AG04449 (cell line): ENCODE results near the gene SRP14.

ENCODE experiments used
- CTCF ChIA-PET: fragments of 350-600 bp; formaldehyde crosslinking; extraction: SDS; loops from one replicate; lab custom pipeline; 2021; ENCODE audit warnings: antibody characterized with exemption; lab: Yijun Ruan, JAX
- POLR2A ChIA-PET: fragments of 400-600, 350-600 bp; formaldehyde crosslinking; extraction: SDS; loops from one replicate; lab custom pipeline; 2020; ENCODE audit warnings: antibody characterized with exemption, inconsistent platforms; lab: Yijun Ruan, JAX
- DNase-seq: peaks from one replicate; pipeline ENCODE4 v3.0.0-alpha.2; 2010; ENCODE audit warnings: low read depth, low spot score
- H3K4me3 ChIP-seq: 2 replicates; pipeline ENCODE4 v1.5.1; 2011; ENCODE audit warnings: low read depth, mild to moderate bottlenecking, control low read depth, low read length
- CTCF ChIP-seq: IDR thresholded peaks from one replicate; pipeline ENCODE4 v1.5.1; 2011; ENCODE audit warnings: mild to moderate bottlenecking, moderate library complexity, low read length, control low read depth, inconsistent platforms; ENCODE audit not compliant: insufficient read depth; ENCODE audit errors: missing control alignments

Gene SRP14

DNA sequence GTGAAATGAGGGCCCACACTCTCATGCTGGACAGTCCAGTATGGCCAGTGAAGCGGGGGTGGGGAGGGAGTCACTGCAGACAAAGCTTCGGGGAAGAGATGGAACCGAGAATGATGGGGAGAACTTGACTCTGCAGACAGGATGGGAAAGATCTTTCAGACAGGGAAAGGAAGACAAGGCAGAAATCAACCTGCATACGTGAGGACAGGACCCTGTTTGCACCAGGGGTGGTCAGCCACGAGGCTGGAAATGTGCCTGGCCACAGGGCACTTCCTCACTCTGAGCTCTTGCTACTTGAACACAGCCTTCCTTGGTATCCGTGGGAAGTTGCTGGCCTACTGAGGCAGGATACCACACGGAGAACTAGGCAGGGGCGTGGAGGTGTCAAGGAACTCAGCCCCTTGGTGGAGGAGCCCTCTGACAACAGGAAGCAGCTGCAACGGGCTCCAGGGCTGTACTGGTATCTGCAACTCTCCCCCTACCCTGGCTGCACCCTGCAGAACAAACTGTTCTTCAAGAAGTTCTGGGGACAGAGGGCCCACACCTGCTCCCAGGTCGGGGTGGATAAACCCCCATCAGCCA lies 9.3 kb upstream of the SRP14 start:
- POLR2A ChIA-PET, result interaction anchor here (0.6 to 1.8 kb wide), 3 partner anchors 24 to 59 kb away, joined by 3 to 8 read pairs (median 3); no protein-coding TSS in a partner anchor
- CTCF ChIA-PET, result interaction anchor here (0.8 to 8.4 kb wide), 9 partner anchors 9 to 291 kb away, joined by 3 to 286 read pairs (median 3); partner anchors contain the start of genes BMF, BUB1B and SRP14
- no peak overlapping the region for H3K4me3 ChIP-seq

DNA sequence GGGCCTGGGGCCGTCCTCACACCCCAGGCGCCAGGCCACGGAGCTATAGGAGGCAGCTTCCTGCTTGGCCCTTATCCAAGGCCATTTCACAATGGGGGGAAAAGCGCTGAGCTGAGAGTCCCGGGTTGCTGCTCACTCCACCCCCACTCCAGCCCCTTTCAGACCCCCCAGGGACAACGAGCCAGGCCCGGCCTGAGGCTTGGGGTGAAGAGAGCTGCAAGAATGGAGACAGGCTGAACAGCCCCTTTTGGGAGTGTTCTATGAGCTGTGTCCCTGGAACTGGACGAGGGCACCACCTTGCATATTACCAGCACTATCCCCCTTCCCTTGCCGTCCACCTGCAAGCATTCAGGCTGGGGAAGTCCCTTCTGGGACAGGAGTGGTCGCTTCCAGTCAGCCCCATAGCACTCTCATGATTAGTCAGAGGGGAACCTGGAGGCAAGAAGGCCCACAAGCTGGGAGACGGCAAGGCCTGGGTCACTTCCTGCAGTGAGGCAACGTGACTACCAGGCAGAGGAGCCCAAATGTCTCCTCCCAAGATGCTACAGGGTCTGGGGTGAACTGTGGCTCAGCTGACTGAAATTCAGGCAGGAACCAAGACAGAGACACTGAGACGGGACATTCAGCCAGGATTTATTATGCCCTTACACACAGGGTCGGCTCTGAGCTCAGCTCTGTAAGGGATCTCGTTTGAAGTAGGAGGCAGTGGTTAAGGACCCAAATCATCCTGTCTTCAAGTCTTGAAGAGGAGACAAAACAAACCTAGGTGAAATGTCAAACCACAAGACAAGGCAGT lies 8.6 kb upstream of the SRP14 start:
- no peak for TF ChIP-seq CTCF
- POLR2A ChIA-PET, result interaction anchor here (0.6 to 1.8 kb wide), 4 partner anchors 23 to 60 kb away, joined by 3 to 8 read pairs (median 4); no protein-coding TSS in a partner anchor
- no peak overlapping the region for H3K4me3 ChIP-seq
- CTCF ChIA-PET, result interaction anchor here (0.9 to 8.4 kb wide), 15 partner anchors 8 to 291 kb away, joined by 3 to 286 read pairs (median 3); partner anchors contain the start of genes BMF, BUB1B and SRP14
- no peak for DNase-seq

More for the DNA sequence above, 9.3 kb upstream of the SRP14 start:
- TF ChIP-seq CTCF, result no peak
- DNase-seq, result no peak

GRCh38 chr15:40046721-40047414 lies 7.9 kb upstream of the SRP14 start:
- ChIA-PET POLR2A (interaction anchor here (1.4 to 1.8 kb wide), 3 partner anchors 35 to 60 kb away, joined by 3 to 8 read pairs (median 4); no protein-coding TSS in a partner anchor), CTCF (interaction anchor here (0.9 to 8.4 kb wide), 16 partner anchors 7 to 275 kb away, joined by 3 to 286 read pairs (median 4); partner anchors contain the start of genes BMF, BUB1B and SRP14)
- no peak overlapping the region for H3K4me3 ChIP-seq
- DNase-seq, result no peak
- TF ChIP-seq CTCF, result no peak

GRCh38 chr15:40045572-40046217 lies 6.7 kb upstream of the SRP14 start:
- CTCF ChIA-PET, result interaction anchor here (0.7 to 8.4 kb wide), 43 partner anchors 8 to 251 kb away, joined by 3 to 286 read pairs (median 4); partner anchors contain the start of genes ANKRD63, BMF and BUB1B
- POLR2A ChIA-PET, result interaction anchor here (0.6 kb wide), 1 partner anchor 57 kb away, joined by 3 read pairs; no protein-coding TSS in a partner anchor
- DNase-seq, result no peak
- H3K4me3 ChIP-seq, result no peak overlapping the region
- TF ChIP-seq CTCF, result no peak

DNA sequence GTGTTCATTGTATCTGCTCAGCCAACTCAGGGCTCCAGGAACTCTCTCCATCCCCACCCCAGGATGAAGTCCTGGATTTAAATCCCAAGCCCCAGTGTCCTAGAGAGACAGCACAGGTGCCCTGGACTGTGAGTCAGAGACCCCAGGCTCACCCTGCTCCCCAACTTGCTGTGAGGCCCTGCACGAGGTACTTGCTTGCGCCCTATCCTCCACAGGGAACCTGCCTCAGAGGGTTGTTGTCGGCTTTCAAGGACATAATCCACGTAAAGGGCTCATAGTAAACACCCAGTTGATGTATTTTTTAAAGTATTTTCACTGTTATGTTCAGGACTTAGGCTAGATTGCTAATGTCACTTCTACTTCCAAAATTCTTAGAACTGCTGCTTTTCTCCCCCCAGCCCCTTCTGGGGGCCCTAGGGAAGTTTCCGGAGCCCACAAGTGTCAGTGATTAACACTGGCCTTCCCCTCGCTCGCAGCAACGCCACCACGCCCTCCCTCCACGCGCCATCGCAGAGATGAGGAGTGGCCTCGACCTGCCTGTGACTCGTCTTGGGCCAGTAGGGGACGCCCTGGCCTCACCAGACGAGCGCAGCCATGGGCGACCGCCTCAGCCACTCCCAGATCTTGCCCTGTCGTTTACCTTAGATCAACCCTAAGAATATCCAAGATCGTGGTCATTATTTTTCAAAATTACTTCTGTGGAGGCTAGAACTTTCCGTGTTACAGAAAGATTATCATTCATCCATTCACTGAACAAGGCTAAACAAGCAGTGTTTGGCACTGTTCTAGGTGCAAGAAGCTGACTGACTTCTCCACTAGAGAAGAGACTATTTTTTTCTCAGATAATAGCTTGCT lies 6.0 kb upstream of the SRP14 start:
- peak overlapping the region; percentile 36 for H3K4me3 ChIP-seq
- TF ChIP-seq CTCF, result peak; percentile 99
- no peak for DNase-seq
- CTCF ChIA-PET, result interaction anchor here (0.7 to 8.4 kb wide), 44 partner anchors 8 to 252 kb away, joined by 3 to 286 read pairs (median 4); partner anchors contain the start of genes ANKRD63, BMF and BUB1B
- POLR2A ChIA-PET, result interaction anchor here (0.6 kb wide), 1 partner anchor 58 kb away, joined by 3 read pairs; no protein-coding TSS in a partner anchor
